GM21360 (cell line): ENCODE data around the gene AMOTL1.

Experiments used
- ATAC-seq: cut with Tn5 transposase; IDR thresholded peaks from one replicate; pipeline ENCODE4 v1.9.1; 2021; ENCODE audit warnings: mild to moderate bottlenecking, moderate library complexity; ENCODE audit not compliant: unreplicated experiment

AMOTL1 gene

GRCh38 chr11:94742665-94743064 lies 25.5 kb upstream of the AMOTL1 start:
- no peak for ATAC-seq

- ATAC-seq: no peak
Measured at GRCh38 chr11:94746721-94747120, 21.4 kb upstream of the AMOTL1 start.

GRCh38 chr11:94747146-94747545 lies 21.0 kb upstream of the AMOTL1 start:
- no peak for ATAC-seq

GRCh38 chr11:94747601-94748041 lies 20.5 kb upstream of the AMOTL1 start:
- ATAC-seq: no peak

DNA sequence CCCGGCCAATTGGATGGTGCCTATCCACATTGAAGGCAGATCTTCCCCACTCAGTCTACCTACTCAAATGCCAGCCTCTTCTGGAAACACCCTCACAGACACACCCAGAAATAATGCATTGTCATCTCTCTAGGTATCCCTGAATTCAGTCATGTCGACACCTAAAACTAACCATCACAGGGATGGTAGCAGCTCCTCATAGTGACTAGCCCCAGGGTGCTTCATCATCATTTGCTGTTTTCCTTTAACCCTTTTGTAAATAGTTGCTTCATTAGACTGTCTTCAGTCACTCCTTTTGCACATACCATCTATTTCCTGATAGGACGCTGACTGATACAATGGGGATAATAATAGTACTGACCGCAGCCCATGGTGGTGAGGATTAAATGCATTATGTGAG lies 18.8 kb upstream of the AMOTL1 start:
- ATAC-seq: no peak

DNA sequence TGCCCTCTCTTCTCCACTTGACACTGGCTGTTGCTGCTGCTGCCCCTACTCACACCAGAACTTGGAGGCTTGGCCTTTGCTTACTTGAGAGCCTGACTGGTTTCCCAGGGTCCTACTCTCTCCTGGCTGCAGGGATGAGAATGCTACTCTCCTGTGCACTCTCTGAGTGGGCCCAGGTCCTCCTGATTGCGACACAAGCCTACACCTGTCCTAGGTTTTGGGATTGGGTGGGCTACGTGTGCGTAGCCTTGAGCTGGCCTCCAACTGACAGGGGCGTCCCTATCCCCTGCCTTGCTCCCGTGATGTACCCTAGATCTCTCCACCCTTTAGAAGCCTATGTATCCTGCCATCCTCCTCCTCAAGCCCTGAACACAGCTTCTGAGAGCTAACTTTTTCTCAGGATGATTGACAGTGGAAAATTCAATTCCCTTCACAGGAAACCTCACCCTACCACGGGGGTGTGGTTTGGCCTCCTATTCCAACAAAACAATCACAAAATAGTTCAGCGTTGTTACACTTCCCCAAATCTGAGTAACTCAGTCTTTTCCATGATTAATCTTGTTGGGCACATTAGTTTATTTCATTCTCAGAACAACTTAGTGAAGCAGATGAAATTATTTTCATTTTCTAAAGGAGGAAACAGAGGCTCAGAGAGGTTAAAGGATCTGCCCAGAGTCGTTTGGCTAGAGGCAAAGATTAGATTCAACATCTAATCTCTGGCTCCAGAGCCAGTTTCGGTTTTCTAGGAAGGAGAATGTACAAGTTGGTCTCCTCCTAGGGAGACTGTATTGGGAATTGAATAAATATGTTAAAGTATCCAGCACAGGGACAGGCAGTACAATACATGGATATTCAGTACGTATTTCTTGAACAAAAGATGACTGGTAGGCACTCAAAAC lies 17.6 kb upstream of the AMOTL1 start:
- no peak for ATAC-seq

DNA sequence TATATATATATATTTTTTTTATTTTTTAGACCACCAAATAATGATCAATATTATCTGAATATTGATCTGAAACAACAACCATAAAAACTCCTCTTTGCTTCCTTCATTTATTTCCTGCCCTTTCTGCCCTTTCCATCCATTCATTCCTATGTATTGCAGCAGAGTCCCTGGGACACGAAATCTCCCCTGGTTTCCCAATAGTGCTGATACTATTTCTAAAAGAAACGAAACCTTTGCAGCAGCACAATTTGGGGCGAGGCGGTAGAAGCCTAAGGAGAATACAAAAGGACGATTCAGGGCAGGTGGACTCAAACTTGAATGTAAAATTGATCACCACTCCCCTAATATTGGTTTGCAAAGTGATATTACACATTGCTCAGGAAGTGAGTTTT lies 16.9 kb upstream of the AMOTL1 start:
- ATAC-seq: no peak

- ATAC-seq: no peak
Measured at GRCh38 chr11:94751786-94752185, 16.4 kb upstream of the AMOTL1 start.

- no peak for ATAC-seq
Measured at GRCh38 chr11:94753630-94754029, 14.5 kb upstream of the AMOTL1 start.

DNA sequence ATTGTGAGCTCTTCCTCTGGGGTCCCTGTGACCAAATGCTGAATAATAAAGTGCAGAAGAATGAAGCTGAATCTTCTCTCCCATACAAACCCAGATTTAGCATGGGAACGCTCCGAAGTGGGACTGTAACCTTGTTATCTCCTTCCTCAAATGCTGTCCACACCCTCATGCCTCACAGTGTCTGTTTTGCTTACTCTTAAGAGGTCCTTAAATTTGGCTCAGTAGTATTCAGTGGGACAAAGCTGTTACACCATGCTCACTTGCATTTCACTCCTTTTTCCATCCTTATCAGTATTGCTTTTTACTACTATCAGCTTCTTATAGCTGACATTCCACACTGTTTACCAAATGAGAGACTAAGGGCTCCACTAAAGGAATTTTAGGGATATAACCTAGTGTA lies 13.8 kb upstream of the AMOTL1 start:
- no peak for ATAC-seq

DNA sequence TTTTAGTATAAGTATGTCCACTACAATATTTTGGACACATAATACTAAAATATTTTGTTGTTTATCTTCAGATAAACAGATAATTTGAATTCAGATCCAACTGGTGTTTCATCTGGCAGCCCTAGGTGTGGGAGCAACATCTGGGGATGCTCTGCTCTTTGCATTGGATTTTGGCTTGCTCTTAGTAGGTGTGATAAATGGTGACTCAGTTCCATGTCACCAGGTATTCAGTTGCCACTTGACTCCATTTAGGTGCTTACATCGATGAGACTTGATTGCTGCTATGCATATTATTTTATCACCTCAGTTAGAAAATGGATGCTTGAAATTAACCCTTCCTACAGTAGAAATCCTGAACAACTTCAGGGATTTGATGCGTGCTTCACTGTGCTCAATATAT lies 13.3 kb upstream of the AMOTL1 start:
- no peak for ATAC-seq

DNA sequence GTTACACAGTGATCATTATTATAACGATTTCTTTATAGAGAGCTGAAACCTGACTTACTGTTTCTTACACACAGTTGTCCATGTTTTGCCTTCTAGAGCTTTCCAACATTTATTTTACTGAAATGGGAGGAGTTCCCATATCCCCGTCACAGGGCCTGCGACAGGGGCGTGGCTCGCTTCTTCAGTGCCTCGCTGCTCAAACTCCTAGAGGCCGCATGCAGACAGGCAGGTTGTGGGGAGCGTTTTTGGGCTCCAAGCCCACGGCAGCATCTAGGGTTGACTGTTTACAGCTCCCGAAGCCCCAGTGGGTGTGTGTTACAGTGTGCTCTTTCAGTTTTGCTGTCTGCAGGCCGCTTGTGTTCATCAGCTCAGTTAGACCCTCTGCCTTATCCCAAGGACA lies 12.7 kb upstream of the AMOTL1 start:
- no peak for ATAC-seq

GRCh38 chr11:94757037-94757735 lies 11.0 kb upstream of the AMOTL1 start:
- no peak for ATAC-seq

GRCh38 chr11:94758666-94759065 lies 9.5 kb upstream of the AMOTL1 start:
- no peak for ATAC-seq

DNA sequence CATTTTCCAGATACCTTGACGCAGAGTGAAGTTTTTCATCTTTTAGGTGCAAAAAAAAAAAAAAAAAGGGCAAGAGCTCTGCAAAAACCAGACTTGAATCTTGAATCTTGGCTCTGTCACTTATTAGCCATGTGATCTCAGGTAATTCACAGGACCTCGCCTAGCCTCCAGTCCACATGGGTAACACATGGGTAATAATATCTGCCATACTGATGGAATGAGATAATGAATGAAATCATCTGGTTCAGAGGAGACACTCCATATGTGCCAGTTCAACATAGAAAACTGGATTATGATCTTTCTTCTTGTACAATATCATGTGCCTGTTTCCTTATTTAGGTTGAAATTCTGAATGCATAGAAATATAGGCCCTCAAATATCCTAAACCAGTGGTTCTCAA lies 8.6 kb upstream of the AMOTL1 start:
- no peak for ATAC-seq

GRCh38 chr11:94760296-94760695 lies 7.9 kb upstream of the AMOTL1 start:
- no peak for ATAC-seq

GRCh38 chr11:94762208-94762607 lies 5.9 kb upstream of the AMOTL1 start:
- ATAC-seq: no peak

DNA sequence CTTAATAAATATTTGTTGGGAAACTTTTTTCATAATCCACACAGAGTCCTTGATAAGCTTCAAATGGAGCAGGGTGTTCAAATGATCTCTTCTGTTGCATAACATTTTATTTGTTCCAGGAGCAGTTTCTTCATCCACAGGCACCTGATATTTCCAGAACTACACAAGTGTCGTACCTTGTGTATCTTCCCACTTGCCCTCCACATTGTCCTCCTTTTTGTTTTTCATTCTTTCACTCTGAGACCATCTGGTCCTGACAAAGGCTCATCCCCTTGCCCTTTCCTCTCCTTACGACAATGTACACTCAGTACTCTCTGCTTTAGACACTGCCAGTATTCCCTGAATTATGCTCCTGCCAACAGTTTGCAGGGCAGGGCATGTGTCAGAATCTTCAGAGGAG lies 5.2 kb upstream of the AMOTL1 start:
- ATAC-seq: no peak

DNA sequence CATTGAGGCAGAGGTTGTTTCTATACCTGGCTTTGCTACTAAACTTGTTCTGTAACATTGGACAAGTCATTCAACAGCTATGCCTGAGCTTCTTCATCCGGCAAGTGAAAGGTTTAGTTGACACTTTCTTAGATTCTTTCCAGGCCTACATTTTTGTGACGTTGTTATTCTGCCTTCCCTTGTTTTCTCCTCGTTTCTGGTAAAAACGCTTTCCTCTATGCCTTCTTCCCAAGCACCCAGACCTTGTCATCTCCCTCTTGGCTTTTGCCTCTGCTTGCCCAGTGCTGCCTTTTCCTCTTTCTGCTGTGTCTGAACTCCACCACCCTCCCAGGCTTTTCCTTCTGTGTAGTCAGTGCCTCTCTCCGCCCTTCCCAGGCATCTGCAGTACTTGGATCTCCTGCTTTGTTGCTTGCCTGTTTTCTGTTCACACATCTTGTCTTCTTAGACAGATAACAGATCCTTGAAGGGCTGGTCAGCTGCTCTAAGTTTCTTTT lies 1.4 kb upstream of the AMOTL1 start:
- ATAC-seq: no peak

- ATAC-seq: no peak
Measured at GRCh38 chr11:94767291-94767690, 865 bp upstream of the AMOTL1 start.

- ATAC-seq: no peak
Measured at GRCh38 chr11:94768602-94769541, 716 bp downstream of the AMOTL1 start.
